ENCODE data around the gene TSSK2. TPM values are rescaled to one million over a fixed set of nuclear protein-coding genes. Genes with fewer than 3 reads are reported as not detected.

Gene TSSK2
- total and polyA plus RNA-seq, 2 experiments from 2014 or later = not detected

GRCh38 chr22:19090586-19091127 is 40.5 kb upstream of the TSSK2 start:
- DNase-seq (ENCODE audit: low read depth in 1 of 2, low spot score in 1 of 2) = no peak
- no peak for TF ChIP-seq CTCF (IDR thresholded peaks at IDR 0.05; ENCODE audit: low read depth, low read length)
- peaks cover 2% of the 10 kb centered on the region for H3K36me3 ChIP-seq
- no peaks in the 10 kb centered on the region for H3K4me1 ChIP-seq (ENCODE audit: low read depth)
- H3K27me3 ChIP-seq = no peaks in the 10 kb centered on the region
- H3K4me3 ChIP-seq = no peak overlapping the region
- no peaks in the 10 kb centered on the region for H3K9me3 ChIP-seq (ENCODE audit: low read depth)
- H3K27ac ChIP-seq = no peak overlapping the region

DNA sequence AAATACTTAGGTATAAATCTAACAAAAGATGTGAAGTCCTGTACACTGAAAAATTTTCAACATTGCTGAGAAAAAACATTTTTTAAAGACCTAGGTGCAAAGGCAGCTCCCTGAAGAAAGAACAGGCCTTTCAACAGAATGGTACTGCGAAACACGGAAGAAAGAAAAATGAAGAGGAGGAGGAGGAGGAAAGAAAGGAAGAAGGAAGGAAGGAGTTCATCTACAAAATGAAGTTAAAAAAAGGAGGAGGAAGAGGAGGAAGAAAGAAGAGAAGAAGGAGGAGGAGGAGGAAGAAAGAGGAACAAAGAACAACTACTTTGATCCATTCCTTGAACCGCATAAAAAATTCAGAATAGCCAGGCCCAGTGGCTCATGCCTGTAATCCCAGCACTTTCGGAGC is 38.4 kb upstream of the TSSK2 start:
- TF ChIP-seq CTCF (IDR thresholded peaks at IDR 0.05; ENCODE audit: low read depth, low read length) = no peak
- no peaks in the 10 kb centered on the region for H3K27me3 ChIP-seq
- no peak overlapping the region for H3K4me3 ChIP-seq
- DNase-seq (ENCODE audit: low read depth in 1 of 2, low spot score in 1 of 2) = no peak
- H3K36me3 ChIP-seq = peaks cover 2% of the 10 kb centered on the region
- H3K9me3 ChIP-seq (ENCODE audit: low read depth) = no peaks in the 10 kb centered on the region
- no peak overlapping the region for H3K27ac ChIP-seq
- H3K4me1 ChIP-seq (ENCODE audit: low read depth) = no peaks in the 10 kb centered on the region

- Histone ChIP-seq H3K36me3 (no peaks in the 10 kb centered on the region), H3K4me3 (no peak overlapping the region), H3K4me1 (ENCODE audit: low read depth) (no peaks in the 10 kb centered on the region), H3K27ac (no peak overlapping the region), H3K27me3 (no peaks in the 10 kb centered on the region), H3K9me3 (ENCODE audit: low read depth) (no peaks in the 10 kb centered on the region)
- DNase-seq (ENCODE audit: low read depth in 1 of 2, low spot score in 1 of 2) = no peak
- TF ChIP-seq CTCF (IDR thresholded peaks at IDR 0.05; ENCODE audit: low read depth, low read length) = no peak
These were observed 36.6 kb upstream of the TSSK2 start for GRCh38 chr22:19094393-19094997.

- Histone ChIP-seq H3K4me1 (ENCODE audit: low read depth) (no peaks in the 10 kb centered on the region), H3K4me3 (no peak overlapping the region), H3K9me3 (ENCODE audit: low read depth) (no peaks in the 10 kb centered on the region), H3K27ac (no peak overlapping the region), H3K36me3 (no peaks in the 10 kb centered on the region), H3K27me3 (no peaks in the 10 kb centered on the region)
- DNase-seq (ENCODE audit: low read depth in 1 of 2, low spot score in 1 of 2) = no peak
- no peak for TF ChIP-seq CTCF (IDR thresholded peaks at IDR 0.05; ENCODE audit: low read depth, low read length)
These were observed 34.6 kb upstream of the TSSK2 start for GRCh38 chr22:19096555-19096954.

DNA sequence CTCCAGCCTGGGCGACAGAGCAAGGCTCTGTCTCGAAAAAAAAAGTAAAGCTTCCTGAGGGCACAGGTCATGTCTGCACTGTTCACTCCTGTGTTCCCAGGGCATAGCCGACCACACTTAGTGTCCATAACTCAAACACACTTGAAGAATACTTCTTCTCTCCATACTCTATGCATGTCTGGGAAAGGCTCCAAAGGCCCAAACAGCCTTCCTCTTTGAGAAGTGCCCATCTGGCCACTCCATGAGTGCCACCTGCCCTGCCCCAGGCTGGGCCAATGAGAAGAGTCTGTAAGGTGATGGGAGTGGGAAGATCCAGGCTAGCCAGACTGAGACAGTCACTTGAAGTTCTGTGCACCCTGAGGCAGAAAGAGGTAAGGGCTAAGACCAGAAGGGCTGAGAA is 33.6 kb upstream of the TSSK2 start:
- H3K36me3 ChIP-seq = no peaks in the 10 kb centered on the region
- H3K4me1 ChIP-seq (ENCODE audit: low read depth) = no peaks in the 10 kb centered on the region
- DNase-seq (ENCODE audit: low read depth in 1 of 2, low spot score in 1 of 2) = no peak
- TF ChIP-seq CTCF (IDR thresholded peaks at IDR 0.05; ENCODE audit: low read depth, low read length) = no peak
- no peaks in the 10 kb centered on the region for H3K27me3 ChIP-seq
- no peaks in the 10 kb centered on the region for H3K9me3 ChIP-seq (ENCODE audit: low read depth)
- H3K4me3 ChIP-seq = no peak overlapping the region
- H3K27ac ChIP-seq = no peak overlapping the region
